Ishikawa (cell line): ENCODE data around the gene TEAD1.

ENCODE experiments used
- CEBPB ChIP-seq: IDR thresholded peaks from 2 replicates; pipeline ENCODE4 v1.6.1; 2012
- CREB1 ChIP-seq: IDR thresholded peaks from 2 replicates; pipeline ENCODE4 v1.6.1; 2012; ENCODE audit warnings: low read depth
- FOXM1 ChIP-seq: IDR thresholded peaks from 2 replicates; pipeline ENCODE4 v1.6.1; 2012; ENCODE audit warnings: low read depth, borderline replicate concordance
- YY1 ChIP-seq: IDR thresholded peaks from 2 replicates; pipeline ENCODE4 v1.6.1; 2012; ENCODE audit warnings: low read depth
- ZBTB7A ChIP-seq: IDR thresholded peaks from 2 replicates; pipeline ENCODE4 v1.6.1; 2012; ENCODE audit warnings: low read depth
- TF ChIP-seq, protein P1 (sequence below): IDR thresholded peaks from 2 replicates; pipeline ENCODE4 v1.6.1; 2012
- TF ChIP-seq, protein P2 (sequence below): IDR thresholded peaks from 2 replicates; pipeline ENCODE4 v1.6.1; 2012; ENCODE audit warnings: low read depth, mild to moderate bottlenecking

DNA sequence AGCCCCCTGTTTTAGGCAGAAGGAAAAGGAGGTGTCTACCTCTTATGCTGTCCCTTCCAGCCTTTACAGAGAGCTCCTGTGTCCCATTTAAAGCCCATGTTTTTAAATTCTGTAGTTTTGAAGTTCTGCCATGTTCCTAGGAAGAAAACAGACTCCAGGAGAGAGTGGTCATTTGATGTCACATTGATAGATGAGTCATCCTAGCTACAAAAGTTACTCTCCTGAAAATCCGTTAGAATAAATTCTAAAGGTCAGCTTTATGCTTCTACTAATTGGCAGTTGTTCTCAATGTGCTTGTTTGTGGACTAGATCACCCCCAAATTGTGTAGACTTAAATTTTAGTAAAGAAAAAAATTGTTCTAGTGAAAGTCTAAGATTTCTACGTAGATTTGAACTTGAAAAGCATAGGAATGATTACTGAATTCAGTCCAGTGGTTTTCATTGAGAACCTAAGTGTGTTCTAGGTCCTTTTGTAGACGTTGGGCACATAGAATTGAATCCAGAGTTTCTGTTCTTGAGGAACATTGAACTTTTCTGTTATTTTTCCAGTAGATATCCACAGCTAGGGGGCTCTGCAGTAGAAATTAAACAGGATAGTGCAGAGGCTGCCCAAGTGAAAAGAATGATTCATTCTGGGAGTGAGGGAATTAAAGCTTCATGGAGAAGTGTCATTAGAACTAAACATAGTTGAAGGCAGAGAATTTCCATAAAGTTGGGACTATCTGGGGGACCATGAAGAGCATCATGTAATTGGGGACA lies 194.3 kb downstream of the TEAD1 start:
- TF ChIP-seq, protein P1, sequence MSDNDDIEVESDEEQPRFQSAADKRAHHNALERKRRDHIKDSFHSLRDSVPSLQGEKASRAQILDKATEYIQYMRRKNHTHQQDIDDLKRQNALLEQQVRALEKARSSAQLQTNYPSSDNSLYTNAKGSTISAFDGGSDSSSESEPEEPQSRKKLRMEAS: no peak
- TF ChIP-seq FOXM1 (no peak), CREB1 (no peak), ZBTB7A (no peak), YY1 (no peak), CEBPB (no peak)
- TF ChIP-seq, protein P2, sequence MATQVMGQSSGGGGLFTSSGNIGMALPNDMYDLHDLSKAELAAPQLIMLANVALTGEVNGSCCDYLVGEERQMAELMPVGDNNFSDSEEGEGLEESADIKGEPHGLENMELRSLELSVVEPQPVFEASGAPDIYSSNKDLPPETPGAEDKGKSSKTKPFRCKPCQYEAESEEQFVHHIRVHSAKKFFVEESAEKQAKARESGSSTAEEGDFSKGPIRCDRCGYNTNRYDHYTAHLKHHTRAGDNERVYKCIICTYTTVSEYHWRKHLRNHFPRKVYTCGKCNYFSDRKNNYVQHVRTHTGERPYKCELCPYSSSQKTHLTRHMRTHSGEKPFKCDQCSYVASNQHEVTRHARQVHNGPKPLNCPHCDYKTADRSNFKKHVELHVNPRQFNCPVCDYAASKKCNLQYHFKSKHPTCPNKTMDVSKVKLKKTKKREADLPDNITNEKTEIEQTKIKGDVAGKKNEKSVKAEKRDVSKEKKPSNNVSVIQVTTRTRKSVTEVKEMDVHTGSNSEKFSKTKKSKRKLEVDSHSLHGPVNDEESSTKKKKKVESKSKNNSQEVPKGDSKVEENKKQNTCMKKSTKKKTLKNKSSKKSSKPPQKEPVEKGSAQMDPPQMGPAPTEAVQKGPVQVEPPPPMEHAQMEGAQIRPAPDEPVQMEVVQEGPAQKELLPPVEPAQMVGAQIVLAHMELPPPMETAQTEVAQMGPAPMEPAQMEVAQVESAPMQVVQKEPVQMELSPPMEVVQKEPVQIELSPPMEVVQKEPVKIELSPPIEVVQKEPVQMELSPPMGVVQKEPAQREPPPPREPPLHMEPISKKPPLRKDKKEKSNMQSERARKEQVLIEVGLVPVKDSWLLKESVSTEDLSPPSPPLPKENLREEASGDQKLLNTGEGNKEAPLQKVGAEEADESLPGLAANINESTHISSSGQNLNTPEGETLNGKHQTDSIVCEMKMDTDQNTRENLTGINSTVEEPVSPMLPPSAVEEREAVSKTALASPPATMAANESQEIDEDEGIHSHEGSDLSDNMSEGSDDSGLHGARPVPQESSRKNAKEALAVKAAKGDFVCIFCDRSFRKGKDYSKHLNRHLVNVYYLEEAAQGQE: no peak
